GM23248 (cell line): ENCODE results near the gene ADGRG1.

Source experiments
- EZH2 ChIP-seq: fragments of 200-600 bp; sonication (generic); IDR thresholded peaks from 2 replicates; pipeline ENCODE4 v1.6.1; 2018; ENCODE audit warnings: antibody characterized with exemption, mild to moderate bottlenecking; ENCODE audit not compliant: insufficient read depth, poor library complexity, severe bottlenecking
- EZH2phosphoT487 ChIP-seq: fragments of 200-600 bp; sonication (generic); IDR thresholded peaks from 2 replicates; pipeline ENCODE4 v1.6.1; 2018; ENCODE audit warnings: antibody characterized with exemption, moderate library complexity, mild to moderate bottlenecking, low read depth; ENCODE audit not compliant: insufficient read depth

GRCh38 chr16:57585051-57585687 lies 43.3 kb upstream of the ADGRG1 start:
- TF ChIP-seq EZH2 (no peak), EZH2phosphoT487 (no peak)
